ENCODE data around the gene ACTR5. TPM values are rescaled to one million over a fixed set of nuclear protein-coding genes. Genes with fewer than 3 reads are reported as not detected.

The ACTR5 gene
- total and polyA plus RNA-seq, 2 donors (not counting 3 experiments of a cell fraction or from before 2014, with no cell fraction given), result 8.8 to 11.3 TPM

GRCh38 chr20:38751360-38751976 is 3.2 kb downstream of the ACTR5 start:
- no TSS peak for BruUV-seq (replicated peaks)
- dilution Hi-C loops (cut with MboI; ENCODE audit: extremely low pct_ligation_motif_present, low sequenced_read_pairs), result no loop called here
- CTCF ChIA-PET, result interaction anchor here (1.0 to 5.3 kb wide), 10 partner anchors 10 to 118 kb away, joined by 3 to 52 read pairs (median 6); partner anchors contain the start of gene SLC32A1

More at GRCh38 chr20:38751360-38751976, 3.2 kb downstream of the ACTR5 start:
- POLR2A ChIA-PET, result no interaction called here
- Histone ChIP-seq H3K9me1 (replicated peaks; ENCODE audit: control insufficient read depth, extremely low read depth, insufficient read depth, low read length) (no peaks in the 10 kb centered on the region), H3K36me3 (ENCODE audit: control insufficient read depth in 2 of 2, extremely low read depth in 1 of 2, insufficient read depth in 2 of 2, low read length in 2 of 2) (peaks cover 8 to 12% of the 10 kb centered on the region in 2 experiments), H4K20me1 (replicated peaks; ENCODE audit: control insufficient read depth, extremely low read depth, insufficient read depth, low read length) (no peaks in the 10 kb centered on the region), H3K4me3 (replicated peaks in 1 of 3; ENCODE audit: insufficient read depth in 1 of 3, low read depth in 1 of 3, low read length in 3 of 3) (no peak overlapping the region), H3K27ac (ENCODE audit: insufficient read depth, low read depth, low read length) (no peak overlapping the region), H3K27me3 (ENCODE audit: control insufficient read depth in 2 of 2, insufficient read depth in 2 of 2, low read length in 2 of 2) (no peaks in the 10 kb centered on the region), H3K4me1 (ENCODE audit: control insufficient read depth, extremely low read depth, insufficient read depth, low read length) (peaks cover 6% of the 10 kb centered on the region), H2AFZ (ENCODE audit: low read depth, low read length) (no peak overlapping the region), H3K9ac (replicated peaks; ENCODE audit: extremely low read depth, insufficient read depth, low read length) (no peak overlapping the region), H3K9me3 (replicated peaks; ENCODE audit: control insufficient read depth, insufficient read depth, low read length) (no peaks in the 10 kb centered on the region), H3K79me2 (ENCODE audit: control insufficient read depth, insufficient read depth, low read length) (peaks cover 2% of the 10 kb centered on the region), H3K4me2 (ENCODE audit: insufficient read depth, low read length) (no peak overlapping the region)
- TF ChIP-seq CTCF (IDR thresholded peaks at IDR 0.05; ENCODE audit: extremely low read depth in 1 of 2, insufficient read depth in 1 of 2, low read depth in 1 of 2, low read length in 2 of 2) (peak; percentile 47 to 48), GATA2 (IDR thresholded peaks at IDR 0.05; ENCODE audit: insufficient read depth, insufficient read length, low read depth, low read length) (no peak)
- DNase-seq (ENCODE audit: low read depth, low spot score) (peak; percentile 70), FAIRE-seq (peak; percentile 18)
- intact Hi-C loops (cut with micrococcal nuclease), result loop anchor here (1.0 kb wide), 2 partner anchors 25 to 105 kb away; no protein-coding TSS in a partner anchor
